ENCODE results near the gene NAALADL2. TPM values are rescaled to one million over a fixed set of nuclear protein-coding genes. Genes with fewer than 3 reads are reported as not detected.

Gene NAALADL2
- total RNA-seq, 4 donors from 2014 or later = 0.36 to 9.2 (median 0.63) TPM

DNA sequence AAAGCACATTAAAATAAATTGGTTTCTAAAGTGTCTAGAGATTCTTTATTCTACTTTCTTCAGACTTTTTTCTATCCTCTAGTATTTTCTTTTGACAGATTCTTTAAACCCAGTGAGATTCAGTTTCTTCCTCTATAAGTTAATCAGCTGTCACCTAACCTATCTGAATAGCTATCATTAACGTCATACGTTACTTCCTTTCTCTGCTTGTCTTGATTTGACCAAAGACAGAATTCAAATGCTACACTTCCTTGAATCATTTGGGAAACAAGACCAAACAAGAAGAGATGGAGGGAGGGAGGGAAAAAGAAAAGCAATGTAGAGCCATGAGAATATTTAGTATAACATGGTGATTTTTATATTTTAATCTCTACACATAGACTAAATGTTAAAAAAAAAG, 235.2 kb downstream of the NAALADL2 start:
- no peak for TF ChIP-seq POLR2A (IDR thresholded peaks at IDR 0.05)
- no peak for TF ChIP-seq CTCF (IDR thresholded peaks at IDR 0.05 in 4 of 5, conservative IDR thresholded peaks at IDR 0.05 in 1 of 5)
- no peaks in the 10 kb centered on the region for H3K27me3 ChIP-seq
- no peak overlapping the region for H3K27ac ChIP-seq
- DNase-seq (no peak), ATAC-seq (no peak)
- no peaks in the 10 kb centered on the region for H3K9me3 ChIP-seq
- intact Hi-C loops (cut with DNase I; ENCODE audit: low total_unique reads) (no loop called here), in situ Hi-C loops (cut with MboI; ENCODE audit: low sequenced_read_pairs in 4 of 4) (no loop called here)
- H3K4me3 ChIP-seq = no peak overlapping the region
- H3K4me1 ChIP-seq = no peaks in the 10 kb centered on the region
- no peaks in the 10 kb centered on the region for H3K36me3 ChIP-seq

- intact Hi-C loops (cut with DNase I; ENCODE audit: low total_unique reads) (no loop called here), in situ Hi-C loops (cut with MboI; ENCODE audit: low sequenced_read_pairs in 4 of 4) (no loop called here)
- Histone ChIP-seq H3K4me1 (no peaks in the 10 kb centered on the region), H3K27me3 (no peaks in the 10 kb centered on the region), H3K36me3 (no peaks in the 10 kb centered on the region), H3K4me3 (no peak overlapping the region), H3K27ac (no peak overlapping the region), H3K9me3 (no peaks in the 10 kb centered on the region)
- ATAC-seq (no peak), DNase-seq (no peak)
- TF ChIP-seq POLR2A (IDR thresholded peaks at IDR 0.05) (no peak), CTCF (IDR thresholded peaks at IDR 0.05 in 4 of 5, conservative IDR thresholded peaks at IDR 0.05 in 1 of 5) (no peak)
Measured at GRCh38 chr3:175098644-175099043, 239.5 kb downstream of the NAALADL2 start.

DNA sequence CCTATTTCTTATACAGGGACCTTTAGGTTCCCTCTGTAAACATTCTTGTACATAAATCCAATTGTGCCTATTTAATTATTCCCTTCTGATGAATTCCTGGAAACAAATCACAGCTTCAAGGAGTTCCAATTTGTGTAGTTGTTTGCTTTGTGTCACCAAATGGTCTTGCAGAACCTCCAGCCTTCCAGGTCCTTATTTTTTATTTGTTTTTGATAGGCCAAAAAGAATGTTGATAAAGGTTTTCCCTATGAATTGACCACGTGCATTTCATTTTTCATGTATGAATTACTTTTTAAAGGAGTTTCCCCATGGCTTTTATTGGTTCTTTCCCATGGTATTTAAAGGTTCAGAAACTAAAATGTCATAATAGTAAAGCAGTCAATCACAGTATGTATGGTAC, 243.0 kb downstream of the NAALADL2 start:
- Histone ChIP-seq H3K9me3 (no peaks in the 10 kb centered on the region), H3K36me3 (no peaks in the 10 kb centered on the region), H3K27me3 (no peaks in the 10 kb centered on the region), H3K4me3 (no peak overlapping the region), H3K27ac (no peak overlapping the region), H3K4me1 (no peaks in the 10 kb centered on the region)
- in situ Hi-C loops (cut with MboI; ENCODE audit: low sequenced_read_pairs in 4 of 4) = no loop called here
- intact Hi-C loops (cut with DNase I; ENCODE audit: low total_unique reads) = no loop called here
- DNase-seq (no peak), ATAC-seq (no peak)
- TF ChIP-seq POLR2A (IDR thresholded peaks at IDR 0.05) = no peak
- TF ChIP-seq CTCF (IDR thresholded peaks at IDR 0.05 in 4 of 5, conservative IDR thresholded peaks at IDR 0.05 in 1 of 5) = no peak

- no peak for TF ChIP-seq POLR2A (IDR thresholded peaks at IDR 0.05)
- TF ChIP-seq CTCF (IDR thresholded peaks at IDR 0.05 in 4 of 5, conservative IDR thresholded peaks at IDR 0.05 in 1 of 5) = no peak
- DNase-seq = no peak
- Histone ChIP-seq H3K4me3 (no peak overlapping the region), H3K36me3 (no peaks in the 10 kb centered on the region), H3K27ac (no peak overlapping the region), H3K9me3 (no peaks in the 10 kb centered on the region), H3K4me1 (no peaks in the 10 kb centered on the region), H3K27me3 (no peaks in the 10 kb centered on the region)
- no peak for ATAC-seq
- intact Hi-C loops (cut with DNase I; ENCODE audit: low total_unique reads) (no loop called here), in situ Hi-C loops (cut with MboI; ENCODE audit: low sequenced_read_pairs in 4 of 4) (no loop called here)
Measured at GRCh38 chr3:175103298-175103697, 244.2 kb downstream of the NAALADL2 start.

DNA sequence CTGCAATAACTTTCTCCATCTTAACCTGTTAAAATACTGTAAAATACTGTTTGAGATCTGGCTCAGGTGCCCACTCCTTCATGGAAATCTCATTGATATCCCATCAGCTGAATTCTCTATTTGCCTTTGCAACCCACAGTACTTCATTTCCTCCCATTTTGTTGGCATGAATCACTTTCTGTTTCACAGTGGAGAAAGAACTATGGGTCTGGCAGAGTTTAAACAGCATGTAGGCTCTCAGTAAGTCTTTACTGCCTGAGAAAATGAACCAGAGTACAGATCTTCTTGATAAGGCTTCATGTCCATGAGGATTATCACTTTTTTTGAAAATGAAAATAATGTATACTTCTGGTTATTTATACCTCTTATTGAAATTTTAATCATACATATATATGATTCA, 245.9 kb downstream of the NAALADL2 start:
- ATAC-seq = no peak
- H3K27me3 ChIP-seq = no peaks in the 10 kb centered on the region
- no peak for DNase-seq
- no peaks in the 10 kb centered on the region for H3K36me3 ChIP-seq
- no peaks in the 10 kb centered on the region for H3K9me3 ChIP-seq
- intact Hi-C loops (cut with DNase I; ENCODE audit: low total_unique reads) = no loop called here
- no peaks in the 10 kb centered on the region for H3K4me1 ChIP-seq
- no peak overlapping the region for H3K4me3 ChIP-seq
- TF ChIP-seq POLR2A (IDR thresholded peaks at IDR 0.05) = no peak
- no peak for TF ChIP-seq CTCF (IDR thresholded peaks at IDR 0.05 in 4 of 5, conservative IDR thresholded peaks at IDR 0.05 in 1 of 5)
- no peak overlapping the region for H3K27ac ChIP-seq
- in situ Hi-C loops (cut with MboI; ENCODE audit: low sequenced_read_pairs in 4 of 4) = no loop called here

Data from gastrocnemius medialis (tissue), 4 donors.